ENCODE results near the gene PROM1. TPM values are rescaled to one million over a fixed set of nuclear protein-coding genes. Genes with fewer than 3 reads are reported as not detected.

PROM1 gene
- total and polyA plus RNA-seq, 2 experiments from 2014 or later: 36.6 to 66.6 TPM

- TF ChIP-seq CREB1 (CRISPR knock-in tag; IDR thresholded peaks at IDR 0.05; ENCODE audit: low read depth) (no peak), EZH2 (IDR thresholded peaks at IDR 0.05; ENCODE audit: low read depth, unreplicated experiment) (no peak)
Measured at GRCh38 chr4:16039139-16039538, 44.7 kb downstream of the PROM1 start (continued).

- H3K4me1 Mint-ChIP-seq: peaks cover 59% of the 10 kb centered on the region
- H3K27ac Mint-ChIP-seq: no peak overlapping the region
- Histone ChIP-seq H3K79me2 (replicated peaks; ENCODE audit: insufficient read depth) (peaks cover 29% of the 10 kb centered on the region), H2AFZ (no peak overlapping the region), H3K27ac (ENCODE audit: low read depth) (no peak overlapping the region), H3K36me3 (ENCODE audit: insufficient read depth) (no peaks in the 10 kb centered on the region), H3K4me3 (no peak overlapping the region), H3K4me2 (no peak overlapping the region; the same call in 1 of the 2 replicates), H3K9me2 (ENCODE audit: insufficient read depth) (no peaks in the 10 kb centered on the region), H4K20me1 (replicated peaks; ENCODE audit: insufficient read depth) (peaks cover 14% of the 10 kb centered on the region; the same call in 1 of the 2 replicates), H3F3A (replicated peaks; ENCODE audit: low read depth) (no peaks in the 10 kb centered on the region), H3K27me3 (ENCODE audit: insufficient read depth) (no peaks in the 10 kb centered on the region), H3K4me1 (ENCODE audit: insufficient read depth) (peaks cover 71% of the 10 kb centered on the region)
- ATAC-seq (no peak), DNase-seq (ENCODE audit: low spot score) (no peak)
- peaks cover 4% of the 10 kb centered on the region; the same call in 2 of the 3 replicates for H3K36me3 Mint-ChIP-seq (ENCODE audit: low read depth)
- H3K4me3 Mint-ChIP-seq: no peak overlapping the region
- no peak for TF ChIP-seq ZNF462 (CRISPR knock-in tag; IDR thresholded peaks at IDR 0.05)
- no peak for TF ChIP-seq JUNB (IDR thresholded peaks at IDR 0.05; ENCODE audit: unreplicated experiment)
- TF ChIP-seq, protein P1, sequence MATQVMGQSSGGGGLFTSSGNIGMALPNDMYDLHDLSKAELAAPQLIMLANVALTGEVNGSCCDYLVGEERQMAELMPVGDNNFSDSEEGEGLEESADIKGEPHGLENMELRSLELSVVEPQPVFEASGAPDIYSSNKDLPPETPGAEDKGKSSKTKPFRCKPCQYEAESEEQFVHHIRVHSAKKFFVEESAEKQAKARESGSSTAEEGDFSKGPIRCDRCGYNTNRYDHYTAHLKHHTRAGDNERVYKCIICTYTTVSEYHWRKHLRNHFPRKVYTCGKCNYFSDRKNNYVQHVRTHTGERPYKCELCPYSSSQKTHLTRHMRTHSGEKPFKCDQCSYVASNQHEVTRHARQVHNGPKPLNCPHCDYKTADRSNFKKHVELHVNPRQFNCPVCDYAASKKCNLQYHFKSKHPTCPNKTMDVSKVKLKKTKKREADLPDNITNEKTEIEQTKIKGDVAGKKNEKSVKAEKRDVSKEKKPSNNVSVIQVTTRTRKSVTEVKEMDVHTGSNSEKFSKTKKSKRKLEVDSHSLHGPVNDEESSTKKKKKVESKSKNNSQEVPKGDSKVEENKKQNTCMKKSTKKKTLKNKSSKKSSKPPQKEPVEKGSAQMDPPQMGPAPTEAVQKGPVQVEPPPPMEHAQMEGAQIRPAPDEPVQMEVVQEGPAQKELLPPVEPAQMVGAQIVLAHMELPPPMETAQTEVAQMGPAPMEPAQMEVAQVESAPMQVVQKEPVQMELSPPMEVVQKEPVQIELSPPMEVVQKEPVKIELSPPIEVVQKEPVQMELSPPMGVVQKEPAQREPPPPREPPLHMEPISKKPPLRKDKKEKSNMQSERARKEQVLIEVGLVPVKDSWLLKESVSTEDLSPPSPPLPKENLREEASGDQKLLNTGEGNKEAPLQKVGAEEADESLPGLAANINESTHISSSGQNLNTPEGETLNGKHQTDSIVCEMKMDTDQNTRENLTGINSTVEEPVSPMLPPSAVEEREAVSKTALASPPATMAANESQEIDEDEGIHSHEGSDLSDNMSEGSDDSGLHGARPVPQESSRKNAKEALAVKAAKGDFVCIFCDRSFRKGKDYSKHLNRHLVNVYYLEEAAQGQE (IDR thresholded peaks at IDR 0.05; ENCODE audit: unreplicated experiment): no peak
- TF ChIP-seq, protein P2, sequence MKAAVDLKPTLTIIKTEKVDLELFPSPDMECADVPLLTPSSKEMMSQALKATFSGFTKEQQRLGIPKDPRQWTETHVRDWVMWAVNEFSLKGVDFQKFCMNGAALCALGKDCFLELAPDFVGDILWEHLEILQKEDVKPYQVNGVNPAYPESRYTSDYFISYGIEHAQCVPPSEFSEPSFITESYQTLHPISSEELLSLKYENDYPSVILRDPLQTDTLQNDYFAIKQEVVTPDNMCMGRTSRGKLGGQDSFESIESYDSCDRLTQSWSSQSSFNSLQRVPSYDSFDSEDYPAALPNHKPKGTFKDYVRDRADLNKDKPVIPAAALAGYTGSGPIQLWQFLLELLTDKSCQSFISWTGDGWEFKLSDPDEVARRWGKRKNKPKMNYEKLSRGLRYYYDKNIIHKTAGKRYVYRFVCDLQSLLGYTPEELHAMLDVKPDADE (IDR thresholded peaks at IDR 0.05): no peak
- no peak for TF ChIP-seq NANOG (IDR thresholded peaks at IDR 0.05; ENCODE audit: borderline replicate concordance)
- TF ChIP-seq EZH2phosphoT487 (IDR thresholded peaks at IDR 0.05; ENCODE audit: unreplicated experiment): no peak
- TF ChIP-seq, protein P3, sequence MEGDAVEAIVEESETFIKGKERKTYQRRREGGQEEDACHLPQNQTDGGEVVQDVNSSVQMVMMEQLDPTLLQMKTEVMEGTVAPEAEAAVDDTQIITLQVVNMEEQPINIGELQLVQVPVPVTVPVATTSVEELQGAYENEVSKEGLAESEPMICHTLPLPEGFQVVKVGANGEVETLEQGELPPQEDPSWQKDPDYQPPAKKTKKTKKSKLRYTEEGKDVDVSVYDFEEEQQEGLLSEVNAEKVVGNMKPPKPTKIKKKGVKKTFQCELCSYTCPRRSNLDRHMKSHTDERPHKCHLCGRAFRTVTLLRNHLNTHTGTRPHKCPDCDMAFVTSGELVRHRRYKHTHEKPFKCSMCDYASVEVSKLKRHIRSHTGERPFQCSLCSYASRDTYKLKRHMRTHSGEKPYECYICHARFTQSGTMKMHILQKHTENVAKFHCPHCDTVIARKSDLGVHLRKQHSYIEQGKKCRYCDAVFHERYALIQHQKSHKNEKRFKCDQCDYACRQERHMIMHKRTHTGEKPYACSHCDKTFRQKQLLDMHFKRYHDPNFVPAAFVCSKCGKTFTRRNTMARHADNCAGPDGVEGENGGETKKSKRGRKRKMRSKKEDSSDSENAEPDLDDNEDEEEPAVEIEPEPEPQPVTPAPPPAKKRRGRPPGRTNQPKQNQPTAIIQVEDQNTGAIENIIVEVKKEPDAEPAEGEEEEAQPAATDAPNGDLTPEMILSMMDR (conservative IDR thresholded peaks at IDR 0.05; ENCODE audit: low read depth in 2 of 2): no peak
- no peak for TF ChIP-seq STAT1 (IDR thresholded peaks at IDR 0.05; ENCODE audit: unreplicated experiment)
- no peak for TF ChIP-seq CREB1 (CRISPR knock-in tag; IDR thresholded peaks at IDR 0.05; ENCODE audit: low read depth)
- H3K9me3 Mint-ChIP-seq: no peaks in the 10 kb centered on the region
- H3K27me3 Mint-ChIP-seq (ENCODE audit: insufficient read depth, low read depth, poor library complexity): no peaks in the 10 kb centered on the region
Measured at GRCh38 chr4:16037901-16038300, 45.9 kb downstream of the PROM1 start.
